HEK293 (cell line): Measurements from ENCODE around the gene EPM2AIP1.

Experiments
- CTCF ChIP-seq: fragments of 450-650 bp; formaldehyde crosslinking; IDR thresholded peaks from 2 replicates; pipeline ENCODE4 v1.5.1; 2016; ENCODE audit warnings: missing biosample characterization, missing genetic modification characterization
- GLIS1 ChIP-seq: fragments of 450-650 bp; formaldehyde crosslinking; IDR thresholded peaks from 2 replicates; pipeline ENCODE4 v1.5.1; 2016; ENCODE audit warnings: missing biosample characterization, missing genetic modification characterization
- HOXA7 ChIP-seq: sonication (generic); formaldehyde crosslinking; IDR thresholded peaks from 2 replicates; pipeline ENCODE4 v1.8.1; 2022; ENCODE audit warnings: missing genetic modification reagents, borderline replicate concordance
- KLF16 ChIP-seq: fragments of 450-650 bp; formaldehyde crosslinking; IDR thresholded peaks from 2 replicates; pipeline ENCODE4 v1.5.1; 2017; ENCODE audit warnings: missing biosample characterization, missing genetic modification characterization
- MZF1 ChIP-seq: fragments of 450-650 bp; formaldehyde crosslinking; IDR thresholded peaks from 2 replicates; pipeline ENCODE4 v1.5.1; 2017; ENCODE audit warnings: missing biosample characterization, missing genetic modification characterization, borderline replicate concordance
- RBAK ChIP-seq: fragments of 450-650 bp; formaldehyde crosslinking; IDR thresholded peaks from 2 replicates; pipeline ENCODE4 v1.5.1; 2016; ENCODE audit warnings: missing biosample characterization, missing genetic modification characterization
- SCRT1 ChIP-seq: fragments of 450-650 bp; formaldehyde crosslinking; IDR thresholded peaks from 2 replicates; pipeline ENCODE4 v1.5.1; 2016; ENCODE audit warnings: missing biosample characterization, missing genetic modification characterization, borderline replicate concordance
- SP7 ChIP-seq: fragments of 450-650 bp; formaldehyde crosslinking; IDR thresholded peaks from 2 replicates; pipeline ENCODE4 v1.5.1; 2016; ENCODE audit warnings: missing biosample characterization, missing genetic modification characterization
- ZBTB48 ChIP-seq: fragments of 450-650 bp; formaldehyde crosslinking; IDR thresholded peaks from 2 replicates; pipeline ENCODE4 v1.5.1; 2016; ENCODE audit warnings: missing biosample characterization, missing genetic modification characterization
- ZBTB8A ChIP-seq: fragments of 450-650 bp; formaldehyde crosslinking; IDR thresholded peaks from 2 replicates; pipeline ENCODE4 v1.5.1; 2016; ENCODE audit warnings: missing biosample characterization, missing genetic modification characterization
- ZFHX2 ChIP-seq: fragments of 450-650 bp; formaldehyde crosslinking; conservative IDR thresholded peaks from 2 replicates; pipeline ENCODE4 v1.5.1; 2016; ENCODE audit warnings: missing biosample characterization, missing genetic modification characterization
- ZFP37 ChIP-seq: fragments of 450-650 bp; formaldehyde crosslinking; IDR thresholded peaks from 2 replicates; pipeline ENCODE4 v1.5.1; 2016; ENCODE audit warnings: missing biosample characterization, missing genetic modification characterization
- ZFP69B ChIP-seq: fragments of 450-650 bp; formaldehyde crosslinking; IDR thresholded peaks from 2 replicates; pipeline ENCODE4 v1.5.1; 2016; ENCODE audit warnings: missing biosample characterization, missing genetic modification characterization
- ZNF114 ChIP-seq: fragments of 450-650 bp; formaldehyde crosslinking; IDR thresholded peaks from 2 replicates; pipeline ENCODE4 v1.5.0; 2017; ENCODE audit warnings: missing biosample characterization, missing genetic modification characterization
- ZNF155 ChIP-seq: fragments of 450-650 bp; formaldehyde crosslinking; IDR thresholded peaks from 2 replicates; pipeline ENCODE4 v1.5.1; 2016; ENCODE audit warnings: missing biosample characterization, missing genetic modification characterization
- ZNF16 ChIP-seq: fragments of 450-650 bp; formaldehyde crosslinking; IDR thresholded peaks from 2 replicates; pipeline ENCODE4 v1.5.1; 2016; ENCODE audit warnings: low read depth, missing biosample characterization, missing genetic modification characterization
- ZNF335 ChIP-seq: fragments of 450-650 bp; formaldehyde crosslinking; conservative IDR thresholded peaks from 2 replicates; pipeline ENCODE4 v1.5.1; 2016; ENCODE audit warnings: missing biosample characterization, missing genetic modification characterization
- ZNF426 ChIP-seq: fragments of 450-650 bp; formaldehyde crosslinking; IDR thresholded peaks from 2 replicates; pipeline ENCODE4 v1.5.1; 2017; ENCODE audit warnings: missing biosample characterization, missing genetic modification characterization, mild to moderate bottlenecking, inconsistent platforms, moderate library complexity
- ZNF501 ChIP-seq: fragments of 450-650 bp; formaldehyde crosslinking; IDR thresholded peaks from 2 replicates; pipeline ENCODE4 v1.5.1; 2016; ENCODE audit warnings: missing biosample characterization, missing genetic modification characterization
- ZNF510 ChIP-seq: fragments of 450-650 bp; formaldehyde crosslinking; IDR thresholded peaks from 2 replicates; pipeline ENCODE4 v1.5.1; 2018; ENCODE audit warnings: mild to moderate bottlenecking, missing genetic modification characterization, missing biosample characterization; ENCODE audit not compliant: insufficient replicate concordance
- ZNF530 ChIP-seq: fragments of 450-650 bp; formaldehyde crosslinking; IDR thresholded peaks from 2 replicates; pipeline ENCODE4 v1.5.1; 2016; ENCODE audit warnings: low read depth, missing biosample characterization, missing genetic modification characterization
- ZNF544 ChIP-seq: fragments of 450-650 bp; formaldehyde crosslinking; IDR thresholded peaks from 2 replicates; pipeline ENCODE4 v1.5.0; 2017; ENCODE audit warnings: missing biosample characterization, missing genetic modification characterization
- ZNF561 ChIP-seq: fragments of 450-650 bp; IDR thresholded peaks from 2 replicates; pipeline ENCODE4 v1.5.1; 2018; ENCODE audit warnings: missing biosample characterization, missing genetic modification characterization, borderline replicate concordance
- ZNF580 ChIP-seq: fragments of 450-650 bp; formaldehyde crosslinking; IDR thresholded peaks from 2 replicates; pipeline ENCODE4 v1.5.1; 2016; ENCODE audit warnings: missing biosample characterization, missing genetic modification characterization
- ZNF585B ChIP-seq: fragments of 450-650 bp; formaldehyde crosslinking; IDR thresholded peaks from 2 replicates; pipeline ENCODE4 v1.5.1; 2016; ENCODE audit warnings: missing biosample characterization, missing genetic modification characterization
- ZNF610 ChIP-seq: fragments of 450-650 bp; formaldehyde crosslinking; IDR thresholded peaks from 2 replicates; pipeline ENCODE4 v1.5.1; 2016; ENCODE audit warnings: missing biosample characterization, missing genetic modification characterization, borderline replicate concordance
- ZNF621 ChIP-seq: fragments of 450-650 bp; formaldehyde crosslinking; IDR thresholded peaks from 2 replicates; pipeline ENCODE4 v1.5.1; 2017; ENCODE audit warnings: missing biosample characterization, missing genetic modification characterization
- ZNF747 ChIP-seq: fragments of 450-650 bp; formaldehyde crosslinking; IDR thresholded peaks from 2 replicates; pipeline ENCODE4 v1.5.1; 2016; ENCODE audit warnings: missing biosample characterization, missing genetic modification characterization
- ZNF768 ChIP-seq: fragments of 450-650 bp; formaldehyde crosslinking; IDR thresholded peaks from 2 replicates; pipeline ENCODE4 v1.5.1; 2018; ENCODE audit warnings: missing biosample characterization, mild to moderate bottlenecking, missing genetic modification characterization
- ZSCAN30 ChIP-seq: fragments of 450-650 bp; IDR thresholded peaks from 2 replicates; pipeline ENCODE4 v1.5.1; 2018; ENCODE audit warnings: missing biosample characterization, mild to moderate bottlenecking, missing genetic modification characterization, moderate library complexity
- ZXDB ChIP-seq: fragments of 450-650 bp; formaldehyde crosslinking; IDR thresholded peaks from 2 replicates; pipeline ENCODE4 v1.5.1; 2016; ENCODE audit warnings: missing biosample characterization, missing genetic modification characterization
- TF ChIP-seq, protein P1 (sequence below): fragments of 450-650 bp; formaldehyde crosslinking; IDR thresholded peaks from 2 replicates; pipeline ENCODE4 v1.5.1; 2016; ENCODE audit warnings: missing biosample characterization, missing genetic modification characterization
- TF ChIP-seq, protein P2 (sequence below): fragments of 450-650 bp; formaldehyde crosslinking; IDR thresholded peaks from 2 replicates; pipeline ENCODE4 v1.5.1; 2017; ENCODE audit warnings: missing biosample characterization, missing genetic modification characterization
- TF ChIP-seq, protein P3 (sequence below): fragments of 450-650 bp; formaldehyde crosslinking; IDR thresholded peaks from 2 replicates; pipeline ENCODE4 v1.5.1; 2017; ENCODE audit warnings: missing biosample characterization, missing genetic modification characterization
- TF ChIP-seq, protein P4 (sequence below): fragments of 450-650 bp; formaldehyde crosslinking; IDR thresholded peaks from 2 replicates; pipeline ENCODE4 v1.5.1; 2016; ENCODE audit warnings: missing biosample characterization, missing genetic modification characterization

Gene EPM2AIP1

GRCh38 chr3:36992806-36993325, at the start of gene EPM2AIP1 (continued):
- TF ChIP-seq SCRT1 (tag by site-specific recombination) (no peak), ZNF530 (tag by site-specific recombination) (no peak), ZNF621 (tag by site-specific recombination) (no peak), ZBTB48 (tag by site-specific recombination) (no peak), ZNF585B (tag by site-specific recombination) (no peak), HOXA7 (CRISPR knock-in tag) (no peak), ZNF510 (tag by site-specific recombination) (no peak), ZNF747 (tag by site-specific recombination) (no peak), ZXDB (tag by site-specific recombination) (peak; percentile 10; the same call in 1 of the 2 replicates), SP7 (tag by site-specific recombination) (peak; percentile 37), RBAK (no peak), KLF16 (tag by site-specific recombination) (peak; percentile 64), ZNF544 (tag by site-specific recombination) (no peak), ZNF426 (tag by site-specific recombination) (no peak), ZNF501 (tag by site-specific recombination) (peak; percentile 72), ZNF114 (no peak), ZFP69B (no peak), ZFHX2 (tag by site-specific recombination) (no peak), ZNF610 (tag by site-specific recombination) (no peak; the same call in 1 of the 2 replicates), CTCF (tag by site-specific recombination) (peak; percentile 89), MZF1 (tag by site-specific recombination) (no peak), ZNF155 (tag by site-specific recombination) (no peak), ZNF580 (tag by site-specific recombination) (peak; percentile 28; the same call in 1 of the 2 replicates), ZSCAN30 (tag by site-specific recombination) (peak; percentile 68; the same call in 1 of the 2 replicates), ZBTB8A (tag by site-specific recombination) (peak; percentile 38; the same call in 1 of the 2 replicates), ZNF16 (tag by site-specific recombination) (no peak), ZNF335 (tag by site-specific recombination) (peak; percentile 61), GLIS1 (no peak), ZNF561 (peak; percentile 86), ZNF768 (no peak), ZFP37 (peak; percentile 36; the same call in 1 of the 2 replicates)
- TF ChIP-seq, protein P1, sequence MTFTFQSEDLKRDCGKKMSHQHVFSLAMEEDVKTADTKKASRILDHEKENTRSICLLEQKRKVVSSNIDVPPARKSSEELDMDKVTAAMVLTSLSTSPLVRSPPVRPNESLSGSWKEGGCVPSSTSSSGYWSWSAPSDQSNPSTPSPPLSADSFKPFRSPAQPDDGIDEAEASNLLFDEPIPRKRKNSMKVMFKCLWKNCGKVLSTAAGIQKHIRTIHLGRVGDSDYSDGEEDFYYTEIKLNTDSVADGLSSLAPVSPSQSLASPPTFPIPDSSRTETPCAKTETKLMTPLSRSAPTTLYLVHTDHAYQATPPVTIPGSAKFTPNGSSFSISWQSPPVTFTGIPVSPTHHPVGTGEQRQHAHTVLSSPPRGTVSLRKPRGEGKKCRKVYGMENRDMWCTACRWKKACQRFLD = no peak
- TF ChIP-seq, protein P2, sequence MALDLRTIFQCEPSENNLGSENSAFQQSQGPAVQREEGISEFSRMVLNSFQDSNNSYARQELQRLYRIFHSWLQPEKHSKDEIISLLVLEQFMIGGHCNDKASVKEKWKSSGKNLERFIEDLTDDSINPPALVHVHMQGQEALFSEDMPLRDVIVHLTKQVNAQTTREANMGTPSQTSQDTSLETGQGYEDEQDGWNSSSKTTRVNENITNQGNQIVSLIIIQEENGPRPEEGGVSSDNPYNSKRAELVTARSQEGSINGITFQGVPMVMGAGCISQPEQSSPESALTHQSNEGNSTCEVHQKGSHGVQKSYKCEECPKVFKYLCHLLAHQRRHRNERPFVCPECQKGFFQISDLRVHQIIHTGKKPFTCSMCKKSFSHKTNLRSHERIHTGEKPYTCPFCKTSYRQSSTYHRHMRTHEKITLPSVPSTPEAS (tag by site-specific recombination) = 0 out of 2 replicates have a peak, but pooled peaks have one; percentile 6
- TF ChIP-seq, protein P3, sequence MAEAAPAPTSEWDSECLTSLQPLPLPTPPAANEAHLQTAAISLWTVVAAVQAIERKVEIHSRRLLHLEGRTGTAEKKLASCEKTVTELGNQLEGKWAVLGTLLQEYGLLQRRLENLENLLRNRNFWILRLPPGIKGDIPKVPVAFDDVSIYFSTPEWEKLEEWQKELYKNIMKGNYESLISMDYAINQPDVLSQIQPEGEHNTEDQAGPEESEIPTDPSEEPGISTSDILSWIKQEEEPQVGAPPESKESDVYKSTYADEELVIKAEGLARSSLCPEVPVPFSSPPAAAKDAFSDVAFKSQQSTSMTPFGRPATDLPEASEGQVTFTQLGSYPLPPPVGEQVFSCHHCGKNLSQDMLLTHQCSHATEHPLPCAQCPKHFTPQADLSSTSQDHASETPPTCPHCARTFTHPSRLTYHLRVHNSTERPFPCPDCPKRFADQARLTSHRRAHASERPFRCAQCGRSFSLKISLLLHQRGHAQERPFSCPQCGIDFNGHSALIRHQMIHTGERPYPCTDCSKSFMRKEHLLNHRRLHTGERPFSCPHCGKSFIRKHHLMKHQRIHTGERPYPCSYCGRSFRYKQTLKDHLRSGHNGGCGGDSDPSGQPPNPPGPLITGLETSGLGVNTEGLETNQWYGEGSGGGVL (tag by site-specific recombination) = no peak
- TF ChIP-seq, protein P4, sequence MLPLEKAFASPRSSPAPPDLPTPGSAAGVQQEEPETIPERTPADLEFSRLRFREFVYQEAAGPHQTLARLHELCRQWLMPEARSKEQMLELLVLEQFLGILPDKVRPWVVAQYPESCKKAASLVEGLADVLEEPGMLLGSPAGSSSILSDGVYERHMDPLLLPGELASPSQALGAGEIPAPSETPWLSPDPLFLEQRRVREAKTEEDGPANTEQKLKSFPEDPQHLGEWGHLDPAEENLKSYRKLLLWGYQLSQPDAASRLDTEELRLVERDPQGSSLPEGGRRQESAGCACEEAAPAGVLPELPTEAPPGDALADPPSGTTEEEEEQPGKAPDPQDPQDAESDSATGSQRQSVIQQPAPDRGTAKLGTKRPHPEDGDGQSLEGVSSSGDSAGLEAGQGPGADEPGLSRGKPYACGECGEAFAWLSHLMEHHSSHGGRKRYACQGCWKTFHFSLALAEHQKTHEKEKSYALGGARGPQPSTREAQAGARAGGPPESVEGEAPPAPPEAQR (tag by site-specific recombination) = no peak
